NCI-H748 treated with DMSO at 0.1 percent for 48 hours (cell line): ENCODE data around the gene ZNF281.
"Not testable (repeated sequence)": the region's sequence is repeated elsewhere in the genome, so short reads cannot be mapped to it uniquely, and the experiment has no call there.

Source experiments
- DNase-seq: peaks from one replicate; lab custom pipeline; 2025; lab: John Stamatoyannopoulos, UW

The ZNF281 gene

GRCh38 chr1:200409761-200410565 lies at the start of gene ZNF281:
Gene ZNF281, minus strand, starts transcription at chr1:200410036. Its CDS starts 331 bp downstream, at chr1:200409705.
- DNase-seq: peak; percentile 82

- DNase-seq: no peak
Observed at GRCh38 chr1:200458780-200459179, 48.9 kb upstream of the ZNF281 start.

- no peak for DNase-seq
Observed at GRCh38 chr1:200457810-200458209, 48.0 kb upstream of the ZNF281 start.

GRCh38 chr1:200454425-200454824 lies 44.6 kb upstream of the ZNF281 start:
- DNase-seq: no peak

- no peak for DNase-seq
Observed at GRCh38 chr1:200453553-200453905, 43.7 kb upstream of the ZNF281 start.

- no peak for DNase-seq
Observed at GRCh38 chr1:200452850-200453552, 43.2 kb upstream of the ZNF281 start.

GRCh38 chr1:200448034-200448762 lies 38.4 kb upstream of the ZNF281 start:
- no peak for DNase-seq

- DNase-seq: no peak
Observed at GRCh38 chr1:200445213-200445612, 35.4 kb upstream of the ZNF281 start.

GRCh38 chr1:200444478-200444877 lies 34.6 kb upstream of the ZNF281 start:
- DNase-seq: no peak

GRCh38 chr1:200443860-200444259 lies 34.0 kb upstream of the ZNF281 start:
- DNase-seq: no peak

- no peak for DNase-seq
Observed at GRCh38 chr1:200442537-200443156, 32.8 kb upstream of the ZNF281 start.

- DNase-seq: no peak
Observed at GRCh38 chr1:200442023-200442422, 32.2 kb upstream of the ZNF281 start.

- no peak for DNase-seq
Observed at GRCh38 chr1:200438911-200439310, 29.1 kb upstream of the ZNF281 start.

GRCh38 chr1:200438413-200438812 lies 28.6 kb upstream of the ZNF281 start:
- DNase-seq: not testable (repeated sequence)

GRCh38 chr1:200437556-200438203 lies 27.8 kb upstream of the ZNF281 start:
- no peak for DNase-seq

GRCh38 chr1:200437088-200437487 lies 27.3 kb upstream of the ZNF281 start:
- no peak for DNase-seq

- no peak for DNase-seq
Observed at GRCh38 chr1:200436436-200436835, 26.6 kb upstream of the ZNF281 start.

GRCh38 chr1:200435200-200435780 lies 25.5 kb upstream of the ZNF281 start:
- DNase-seq: no peak

GRCh38 chr1:200433586-200433985 lies 23.8 kb upstream of the ZNF281 start:
- no peak for DNase-seq

- DNase-seq: no peak
Observed at GRCh38 chr1:200432586-200432985, 22.8 kb upstream of the ZNF281 start.

GRCh38 chr1:200429221-200429751 lies 19.4 kb upstream of the ZNF281 start:
- no peak for DNase-seq
